BJ (cell line): ENCODE data around the gene NPAS3. TPM values are rescaled to one million over a fixed set of nuclear protein-coding genes. Genes with fewer than 3 reads are reported as not detected.

Experiments
- CTCF ChIA-PET: fragments of 350-600 bp; formaldehyde crosslinking; extraction: SDS; loops from one replicate; lab custom pipeline; 2021; ENCODE audit warnings: antibody characterized with exemption, inconsistent platforms; lab: Yijun Ruan, JAX
- POLR2A ChIA-PET: fragments of 300-600 bp; sonication (Branson Sonifier 250); formaldehyde crosslinking; extraction: SDS; loops from one replicate; lab custom pipeline; 2021; ENCODE audit warnings: antibody characterized with exemption; lab: Charles Lee
- DNase-seq: peaks from one replicate; pipeline ENCODE4 v3.0.0-alpha.2; 2011; ENCODE audit warnings: low read depth
- H3K27me3 ChIP-seq: 2 replicates; pipeline ENCODE4 v1.6.0; 2011; ENCODE audit warnings: low read length; ENCODE audit not compliant: control insufficient read depth, insufficient read depth
- H3K36me3 ChIP-seq: 2 replicates; pipeline ENCODE4 v1.5.1; 2011; ENCODE audit warnings: low read length; ENCODE audit not compliant: control insufficient read depth, insufficient read depth
- H3K4me3 ChIP-seq: 2 replicates; pipeline ENCODE4 v1.5.1; 2011; ENCODE audit warnings: low read depth, mild to moderate bottlenecking, control low read depth, low read length
- polyA plus RNA-seq: library from polyadenylated mRNA; depleted of rRNA; stranded (reverse); fragments of >200 nt; gene quantifications from 2 replicates; pipeline ENCODE4 v1.2.3, GENCODE V29; 2011
- TF ChIP-seq, protein P1 (sequence below): IDR thresholded peaks from 2 replicates; pipeline ENCODE4 v1.5.1; 2011; ENCODE audit warnings: low read depth, mild to moderate bottlenecking, control low read depth, inconsistent platforms, low read length, moderate library complexity; ENCODE audit not compliant: insufficient read depth

The NPAS3 gene
- polyA plus RNA-seq, 1 experiment, result 0.09 TPM

DNA sequence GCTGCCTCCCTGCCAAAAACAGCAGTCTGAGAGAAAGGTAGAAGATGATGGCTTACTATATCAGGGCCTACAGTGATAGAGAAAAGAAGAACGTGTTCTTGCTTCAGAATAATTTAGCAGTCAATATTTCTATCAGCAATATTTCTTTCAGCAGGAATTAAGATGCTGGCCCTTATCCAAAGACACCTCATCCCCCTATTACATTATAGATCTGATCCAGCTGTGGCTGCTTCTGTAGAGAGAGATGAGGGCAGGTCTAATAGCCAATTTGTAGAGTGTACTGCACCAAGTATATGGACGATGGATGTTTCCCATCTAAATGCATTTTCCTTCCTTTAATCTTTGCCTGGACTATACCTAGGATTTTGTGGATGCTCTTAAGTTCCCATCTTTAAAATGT is 451.7 kb downstream of the NPAS3 start:
- H3K36me3 ChIP-seq, result no peaks in the 10 kb centered on the region
- POLR2A ChIA-PET, result no interaction called here
- CTCF ChIA-PET, result no interaction called here
- no peaks in the 10 kb centered on the region for H3K27me3 ChIP-seq
- no peak overlapping the region for H3K4me3 ChIP-seq
- TF ChIP-seq, protein P1, sequence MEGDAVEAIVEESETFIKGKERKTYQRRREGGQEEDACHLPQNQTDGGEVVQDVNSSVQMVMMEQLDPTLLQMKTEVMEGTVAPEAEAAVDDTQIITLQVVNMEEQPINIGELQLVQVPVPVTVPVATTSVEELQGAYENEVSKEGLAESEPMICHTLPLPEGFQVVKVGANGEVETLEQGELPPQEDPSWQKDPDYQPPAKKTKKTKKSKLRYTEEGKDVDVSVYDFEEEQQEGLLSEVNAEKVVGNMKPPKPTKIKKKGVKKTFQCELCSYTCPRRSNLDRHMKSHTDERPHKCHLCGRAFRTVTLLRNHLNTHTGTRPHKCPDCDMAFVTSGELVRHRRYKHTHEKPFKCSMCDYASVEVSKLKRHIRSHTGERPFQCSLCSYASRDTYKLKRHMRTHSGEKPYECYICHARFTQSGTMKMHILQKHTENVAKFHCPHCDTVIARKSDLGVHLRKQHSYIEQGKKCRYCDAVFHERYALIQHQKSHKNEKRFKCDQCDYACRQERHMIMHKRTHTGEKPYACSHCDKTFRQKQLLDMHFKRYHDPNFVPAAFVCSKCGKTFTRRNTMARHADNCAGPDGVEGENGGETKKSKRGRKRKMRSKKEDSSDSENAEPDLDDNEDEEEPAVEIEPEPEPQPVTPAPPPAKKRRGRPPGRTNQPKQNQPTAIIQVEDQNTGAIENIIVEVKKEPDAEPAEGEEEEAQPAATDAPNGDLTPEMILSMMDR, result no peak
- no peak for DNase-seq

DNA sequence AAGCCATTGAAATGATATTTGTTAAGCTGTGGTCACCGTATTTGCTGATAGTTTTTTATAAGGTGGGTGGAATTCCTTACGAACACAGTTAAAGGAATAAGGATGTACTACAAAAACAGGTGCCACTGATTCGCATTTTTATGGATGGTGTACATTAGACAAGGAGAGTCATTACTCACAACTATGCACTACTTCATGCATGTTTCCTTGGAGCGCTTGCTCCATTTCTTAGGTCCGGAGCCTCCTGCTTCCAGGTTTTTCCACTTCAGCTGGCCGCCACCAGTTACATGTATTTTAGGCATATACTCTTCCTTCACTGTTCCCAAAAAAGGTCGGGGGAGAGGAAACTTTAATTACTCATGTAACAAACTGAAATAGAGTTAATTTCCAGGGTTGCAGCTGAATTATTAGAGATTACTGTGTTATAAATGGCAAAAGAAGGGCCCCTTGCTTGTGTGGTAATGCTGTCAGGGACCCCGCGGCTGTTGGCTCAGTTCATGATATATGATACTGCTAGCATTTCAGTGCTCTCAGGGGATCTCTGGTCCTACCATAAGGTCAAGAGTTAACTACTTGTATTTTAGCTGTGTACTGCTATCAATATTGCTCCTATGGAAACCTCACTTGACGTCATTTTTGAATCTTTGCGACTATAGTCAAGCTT is 454.7 kb downstream of the NPAS3 start:
- no peaks in the 10 kb centered on the region for H3K27me3 ChIP-seq
- CTCF ChIA-PET, result no interaction called here
- POLR2A ChIA-PET, result no interaction called here
- DNase-seq, result no peak
- TF ChIP-seq, protein P1, result no peak
- no peaks in the 10 kb centered on the region for H3K36me3 ChIP-seq
- no peak overlapping the region for H3K4me3 ChIP-seq

DNA sequence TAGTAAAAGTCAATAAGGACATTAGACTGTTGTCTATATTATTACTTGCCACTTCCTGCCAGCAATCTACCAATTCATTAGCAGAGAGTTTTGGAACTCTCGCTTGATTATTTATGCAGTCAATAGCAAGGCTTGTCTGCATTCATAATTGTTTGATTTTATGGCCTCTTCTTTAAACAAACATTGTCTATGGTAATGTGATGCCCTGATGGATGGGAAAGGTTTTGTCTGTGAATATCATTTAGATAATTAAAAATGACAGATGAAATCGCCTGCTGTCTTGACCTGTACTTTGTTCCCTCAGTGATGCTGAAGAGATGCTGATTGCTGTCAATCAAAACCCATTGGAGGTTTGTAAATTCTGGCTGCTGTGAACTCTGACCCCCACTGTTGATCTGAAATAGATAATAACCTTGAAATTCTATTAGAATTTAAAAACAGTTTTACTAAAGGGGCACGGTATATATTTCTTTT is 455.3 kb downstream of the NPAS3 start:
- no peaks in the 10 kb centered on the region for H3K36me3 ChIP-seq
- ChIA-PET POLR2A (no interaction called here), CTCF (no interaction called here)
- TF ChIP-seq, protein P1, result no peak
- H3K27me3 ChIP-seq, result no peaks in the 10 kb centered on the region
- H3K4me3 ChIP-seq, result no peak overlapping the region
- no peak for DNase-seq

DNA sequence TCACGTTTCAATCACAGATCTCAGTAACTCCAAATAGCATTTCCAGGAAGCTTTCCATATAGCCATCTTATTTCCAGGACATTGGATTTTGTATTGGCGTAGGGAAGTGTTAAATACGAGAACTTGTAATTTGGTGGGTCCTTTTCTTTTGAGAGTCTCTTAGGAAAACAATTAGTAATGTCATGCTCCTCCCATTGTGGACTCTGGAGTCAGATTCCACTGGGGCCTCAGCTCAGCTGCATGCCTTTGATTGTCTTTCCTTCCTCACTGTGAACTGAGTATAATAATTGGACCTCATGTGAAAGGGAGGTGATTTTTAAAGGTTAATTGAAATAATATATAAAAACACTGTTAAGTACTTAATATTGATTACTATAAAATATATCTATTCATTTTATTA is 462.6 kb downstream of the NPAS3 start:
- DNase-seq, result no peak
- no peak overlapping the region for H3K4me3 ChIP-seq
- H3K36me3 ChIP-seq, result no peaks in the 10 kb centered on the region
- TF ChIP-seq, protein P1, result no peak
- no peaks in the 10 kb centered on the region for H3K27me3 ChIP-seq
- ChIA-PET POLR2A (no interaction called here), CTCF (interaction anchor here (1.6 kb wide), 1 partner anchor 391 kb away, joined by 4 read pairs; no protein-coding TSS in a partner anchor)

DNA sequence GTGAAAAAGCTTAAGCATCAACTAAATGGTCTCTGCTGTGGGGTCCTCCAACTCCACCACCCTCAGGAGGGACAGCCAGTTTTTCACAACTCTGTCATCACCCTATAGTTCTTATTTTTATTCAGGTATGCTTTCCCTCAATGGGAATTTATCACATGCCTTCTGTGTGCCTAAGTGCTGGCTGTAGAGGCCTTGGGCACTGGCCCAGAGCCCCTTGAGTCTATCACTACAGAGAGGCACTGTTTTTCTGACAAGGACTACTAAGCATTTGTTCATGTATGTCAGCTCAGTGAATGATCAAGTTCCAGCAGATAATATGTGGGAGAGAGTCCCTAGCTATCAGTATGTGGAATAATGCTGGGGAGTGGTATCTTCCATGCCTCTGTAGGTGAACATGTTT is 463.9 kb downstream of the NPAS3 start:
- no peak for DNase-seq
- Histone ChIP-seq H3K27me3 (no peaks in the 10 kb centered on the region), H3K36me3 (no peaks in the 10 kb centered on the region), H3K4me3 (no peak overlapping the region)
- TF ChIP-seq, protein P1, result no peak
- POLR2A ChIA-PET, result no interaction called here
- CTCF ChIA-PET, result interaction anchor here (1.6 kb wide), 1 partner anchor 390 kb away, joined by 4 read pairs; no protein-coding TSS in a partner anchor
